ENCODE data around the gene HNRNPH2.

The HNRNPH2 gene

DNA sequence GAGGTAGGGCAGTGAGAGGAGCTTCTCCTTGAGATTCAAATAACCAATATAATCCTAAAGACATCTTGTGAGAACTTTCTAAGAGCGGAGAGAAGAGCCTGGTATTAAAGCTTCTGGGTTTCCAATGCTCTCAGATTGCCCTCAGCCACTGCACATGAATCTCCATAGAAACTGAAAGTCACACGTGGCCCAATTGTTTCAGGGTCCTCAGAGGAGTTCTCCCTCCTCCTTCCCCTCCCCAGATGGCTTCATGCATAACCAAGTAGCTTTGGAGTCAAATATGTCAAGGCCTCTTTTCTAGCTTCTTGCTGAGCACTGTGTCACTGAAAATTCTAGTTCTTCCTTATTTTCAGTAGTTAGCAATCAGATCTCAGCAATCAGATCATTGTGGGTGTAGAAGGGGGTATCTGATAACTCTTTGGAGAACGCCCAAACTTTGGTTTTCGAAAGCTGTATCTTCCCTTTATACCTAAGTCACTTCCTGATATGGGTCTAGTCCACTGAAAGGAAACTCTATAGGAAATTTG, 24.3 kb upstream of the HNRNPH2 start:
- Histone ChIP-seq H3K27ac (ENCODE audit: low read depth, low read length) (no peak overlapping the region), H3K9me3 (ENCODE audit: control insufficient read depth in 1 of 2, low read length in 2 of 2) (no peaks in the 10 kb centered on the region), H3K9ac (ENCODE audit: low read depth in 1 of 2, low read length in 2 of 2) (no peak overlapping the region), H3K4me1 (ENCODE audit: control insufficient read depth in 1 of 2, insufficient read depth in 2 of 2, low read length in 2 of 2) (no peaks in the 10 kb centered on the region), H3K4me3 (ENCODE audit: low read depth in 1 of 2, low read length in 2 of 2) (no peak overlapping the region), H3K36me3 (ENCODE audit: control insufficient read depth in 1 of 2, insufficient read depth in 2 of 2, low read length in 2 of 2) (no peaks in the 10 kb centered on the region), H3K27me3 (ENCODE audit: control insufficient read depth in 1 of 2, insufficient read depth in 2 of 2, low read length in 2 of 2) (no peaks in the 10 kb centered on the region)

DNA sequence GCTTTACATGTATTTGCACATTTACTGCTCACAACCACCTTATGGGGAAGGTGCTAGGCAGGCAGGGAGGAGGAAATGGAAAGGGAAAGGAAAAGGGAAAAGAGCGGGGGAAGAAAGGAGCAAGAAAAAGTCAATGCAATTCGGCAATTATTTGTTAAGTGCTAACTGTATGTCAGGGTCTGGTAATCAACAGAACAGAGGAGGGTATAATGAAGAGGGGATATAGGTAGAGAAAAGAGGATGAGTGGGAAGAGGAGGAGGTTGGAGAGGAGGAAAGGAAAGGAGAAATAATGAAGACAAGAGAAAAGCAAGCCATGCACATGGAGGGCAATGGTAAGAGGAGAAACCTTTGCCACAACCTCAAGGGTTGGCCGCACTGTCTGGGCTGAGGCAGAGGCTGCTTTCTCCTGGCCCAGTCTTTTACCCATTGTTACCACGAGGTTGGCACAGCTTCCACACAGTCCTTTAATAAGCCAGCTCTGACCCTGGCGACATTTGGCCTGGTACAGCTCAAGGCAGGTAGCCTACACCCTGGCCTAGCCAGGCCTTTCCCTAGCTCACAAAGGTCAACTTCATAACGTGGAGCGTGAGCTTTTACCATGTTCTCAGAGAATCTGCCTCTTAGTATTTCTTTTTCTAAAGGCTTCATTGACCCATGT, 22.9 kb upstream of the HNRNPH2 start:
- no peaks in the 10 kb centered on the region for H3K4me1 ChIP-seq (ENCODE audit: control insufficient read depth in 1 of 2, insufficient read depth in 2 of 2, low read length in 2 of 2)
- no peaks in the 10 kb centered on the region for H3K27me3 ChIP-seq (ENCODE audit: control insufficient read depth in 1 of 2, insufficient read depth in 2 of 2, low read length in 2 of 2)
- H3K36me3 ChIP-seq (ENCODE audit: control insufficient read depth in 1 of 2, insufficient read depth in 2 of 2, low read length in 2 of 2) = no peaks in the 10 kb centered on the region
- H3K9ac ChIP-seq (ENCODE audit: low read depth in 1 of 2, low read length in 2 of 2) = peak overlapping the region in 1 of 2 donors; percentile 43
- peak overlapping the region; percentile 43 to 60 for H3K4me3 ChIP-seq (ENCODE audit: low read depth in 1 of 2, low read length in 2 of 2)
- H3K9me3 ChIP-seq (ENCODE audit: control insufficient read depth in 1 of 2, low read length in 2 of 2) = no peaks in the 10 kb centered on the region
- H3K27ac ChIP-seq (ENCODE audit: low read depth, low read length) = no peak overlapping the region

DNA sequence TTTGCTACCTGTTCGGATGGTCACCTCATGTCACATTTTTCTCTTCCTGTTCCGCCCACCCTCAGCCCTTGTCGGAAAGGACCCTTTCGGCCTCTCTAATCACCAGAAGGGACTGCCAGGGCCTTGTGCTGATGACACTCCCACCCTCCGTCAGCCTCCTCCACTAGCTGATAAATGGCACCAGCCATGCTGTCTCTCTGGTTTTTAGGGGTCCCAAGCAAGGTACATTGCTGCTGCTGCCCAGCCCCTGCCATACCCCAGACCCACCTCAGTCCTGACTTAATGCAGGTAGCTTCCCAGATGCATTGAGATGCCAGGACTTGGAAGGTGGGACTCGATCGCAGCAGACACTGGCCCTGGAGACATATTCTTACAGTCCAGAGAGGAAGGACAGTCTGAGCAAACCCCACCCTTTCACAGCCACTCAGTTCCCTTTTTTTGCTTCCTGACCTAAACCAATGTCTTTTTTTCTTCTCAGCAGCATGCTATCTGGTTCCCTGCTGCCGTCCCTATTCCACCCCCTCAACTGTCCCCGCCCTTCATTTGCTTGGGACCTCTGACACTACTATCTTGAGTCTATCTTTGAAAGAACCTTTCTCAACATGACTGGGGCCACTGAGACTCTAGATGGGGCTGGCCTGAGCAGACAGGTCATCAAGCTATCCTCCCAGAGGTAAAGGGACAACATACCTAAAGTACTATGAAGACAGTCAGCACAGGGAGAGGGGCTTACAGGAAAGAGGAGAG, 22.1 kb upstream of the HNRNPH2 start, which contains the start of gene BTK:
Gene BTK (minus strand): TSS at position 397 of the 747 bp plus-strand sequence. CDS start 10,907 bp downstream, outside the sequence.
- H3K36me3 ChIP-seq (ENCODE audit: control insufficient read depth in 1 of 2, insufficient read depth in 2 of 2, low read length in 2 of 2) = no peaks in the 10 kb centered on the region
- peak within 1 kb of the TSS in 1 of 2 donors; percentile 43 for H3K9ac ChIP-seq (ENCODE audit: low read depth in 1 of 2, low read length in 2 of 2)
- H3K9me3 ChIP-seq (ENCODE audit: control insufficient read depth in 1 of 2, low read length in 2 of 2) = no peaks in the 10 kb centered on the region
- no peaks in the 10 kb centered on the region for H3K4me1 ChIP-seq (ENCODE audit: control insufficient read depth in 1 of 2, insufficient read depth in 2 of 2, low read length in 2 of 2)
- no peak within 1 kb of the TSS for H3K27ac ChIP-seq (ENCODE audit: low read depth, low read length)
- no peaks in the 10 kb centered on the region for H3K27me3 ChIP-seq (ENCODE audit: control insufficient read depth in 1 of 2, insufficient read depth in 2 of 2, low read length in 2 of 2)
- H3K4me3 ChIP-seq (ENCODE audit: low read depth in 1 of 2, low read length in 2 of 2) = peak within 1 kb of the TSS; percentile 43 to 60

DNA sequence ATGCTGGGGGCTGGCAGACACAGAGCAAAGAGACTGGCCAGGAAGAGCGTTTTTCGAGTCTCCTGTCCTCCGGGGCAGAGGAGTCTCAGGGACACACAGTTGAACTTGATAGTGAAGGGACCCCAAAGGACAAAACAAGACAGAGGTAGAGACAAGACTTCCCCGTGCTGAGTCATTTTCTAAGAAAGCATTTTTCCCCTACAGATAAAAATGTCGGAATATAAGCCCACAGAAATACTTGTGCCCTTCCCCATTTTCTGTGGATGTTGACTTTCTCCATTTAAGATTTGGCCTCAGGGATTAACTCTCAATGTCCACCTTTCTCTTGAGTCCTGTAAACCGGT, 21.5 kb upstream of the HNRNPH2 start:
- H3K9me3 ChIP-seq (ENCODE audit: control insufficient read depth in 1 of 2, low read length in 2 of 2) = no peaks in the 10 kb centered on the region
- H3K27ac ChIP-seq (ENCODE audit: low read depth, low read length) = no peak overlapping the region
- H3K4me3 ChIP-seq (ENCODE audit: low read depth in 1 of 2, low read length in 2 of 2) = no peak overlapping the region
- H3K36me3 ChIP-seq (ENCODE audit: control insufficient read depth in 1 of 2, insufficient read depth in 2 of 2, low read length in 2 of 2) = no peaks in the 10 kb centered on the region
- H3K4me1 ChIP-seq (ENCODE audit: control insufficient read depth in 1 of 2, insufficient read depth in 2 of 2, low read length in 2 of 2) = no peaks in the 10 kb centered on the region
- H3K9ac ChIP-seq (ENCODE audit: low read depth in 1 of 2, low read length in 2 of 2) = no peak overlapping the region
- no peaks in the 10 kb centered on the region for H3K27me3 ChIP-seq (ENCODE audit: control insufficient read depth in 1 of 2, insufficient read depth in 2 of 2, low read length in 2 of 2)

DNA sequence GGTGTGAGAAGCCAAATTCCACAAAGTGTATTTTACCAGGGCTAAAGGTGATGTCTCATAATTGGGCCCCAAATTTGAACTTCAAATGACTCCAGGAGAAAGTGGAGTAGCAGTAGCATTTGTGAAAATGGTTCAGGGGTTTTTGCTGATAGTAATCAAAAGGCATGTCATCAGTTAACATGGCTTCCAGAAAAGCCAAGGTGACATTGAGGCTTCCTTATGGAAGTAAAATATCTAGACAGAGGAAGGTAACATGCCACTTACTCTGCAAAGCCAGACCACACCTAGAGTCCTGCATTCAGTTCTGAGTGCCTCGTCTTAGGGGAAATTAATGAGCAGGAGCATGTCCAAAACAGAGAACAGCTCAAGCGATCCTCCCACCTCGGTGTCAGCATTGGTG, 19.4 kb upstream of the HNRNPH2 start:
- H3K9ac ChIP-seq (ENCODE audit: low read depth in 1 of 2, low read length in 2 of 2) = no peak overlapping the region
- no peaks in the 10 kb centered on the region for H3K27me3 ChIP-seq (ENCODE audit: control insufficient read depth in 1 of 2, insufficient read depth in 2 of 2, low read length in 2 of 2)
- H3K4me3 ChIP-seq (ENCODE audit: low read depth in 1 of 2, low read length in 2 of 2) = no peak overlapping the region
- no peaks in the 10 kb centered on the region for H3K9me3 ChIP-seq (ENCODE audit: control insufficient read depth in 1 of 2, low read length in 2 of 2)
- peaks cover 0 to 2% of the 10 kb centered on the region in 2 donors for H3K36me3 ChIP-seq (ENCODE audit: control insufficient read depth in 1 of 2, insufficient read depth in 2 of 2, low read length in 2 of 2)
- H3K27ac ChIP-seq (ENCODE audit: low read depth, low read length) = no peak overlapping the region
- H3K4me1 ChIP-seq (ENCODE audit: control insufficient read depth in 1 of 2, insufficient read depth in 2 of 2, low read length in 2 of 2) = peaks cover 0 to 10% of the 10 kb centered on the region in 2 donors

DNA sequence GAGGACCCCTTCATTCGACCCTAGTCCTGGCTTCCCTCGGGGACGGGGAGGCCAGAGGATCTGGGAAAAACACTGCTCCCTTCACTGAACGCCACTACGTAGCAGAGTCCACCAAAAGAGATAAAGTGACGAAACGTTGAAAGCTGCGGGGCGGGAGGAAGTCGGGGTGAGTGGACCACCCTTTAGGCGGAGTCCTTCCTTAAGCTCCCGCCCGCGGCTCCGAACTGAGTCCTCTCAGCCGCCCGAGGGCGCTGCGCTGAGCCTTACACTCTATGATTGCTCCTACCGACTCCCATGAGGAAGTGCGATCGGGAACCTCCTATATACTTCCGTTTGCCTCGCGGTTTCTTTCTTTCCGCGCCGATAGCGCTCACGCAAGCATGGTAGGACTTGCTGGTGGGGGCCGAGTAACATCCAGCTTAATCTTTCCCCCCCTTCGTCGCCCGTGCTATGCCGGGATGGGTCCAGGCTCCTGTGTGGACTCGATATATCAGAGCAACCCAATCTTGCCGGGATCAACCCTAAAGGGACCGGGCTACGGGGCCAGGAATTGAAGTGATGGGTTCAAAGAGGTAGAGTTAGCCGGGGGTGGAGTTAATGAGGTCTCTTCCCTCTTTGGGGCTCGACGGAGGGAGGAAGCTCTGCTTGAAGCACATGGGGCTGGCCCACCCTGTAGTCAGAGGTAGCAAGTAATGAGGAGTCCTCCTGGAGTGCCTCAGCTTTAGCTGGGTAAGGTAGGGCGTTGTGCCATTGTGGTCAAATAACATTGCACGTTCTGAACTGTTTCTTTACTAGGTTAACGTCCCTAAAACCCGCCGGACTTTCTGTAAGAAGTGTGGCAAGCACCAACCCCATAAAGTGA, 17.1 kb upstream of the HNRNPH2 start, which contains the start of gene RPL36A:
Gene RPL36A (plus strand): TSS at position 348 of the 862 bp plus-strand sequence. CDS start 33 bp downstream, at position 381.
- Histone ChIP-seq H3K36me3 (ENCODE audit: control insufficient read depth in 1 of 2, insufficient read depth in 2 of 2, low read length in 2 of 2) (peaks cover 0 to 7% of the 10 kb centered on the region in 2 donors), H3K27ac (ENCODE audit: low read depth, low read length) (no peak within 1 kb of the TSS), H3K27me3 (ENCODE audit: control insufficient read depth in 1 of 2, insufficient read depth in 2 of 2, low read length in 2 of 2) (no peaks in the 10 kb centered on the region), H3K4me1 (ENCODE audit: control insufficient read depth in 1 of 2, insufficient read depth in 2 of 2, low read length in 2 of 2) (peaks cover 0 to 11% of the 10 kb centered on the region in 2 donors), H3K9me3 (ENCODE audit: control insufficient read depth in 1 of 2, low read length in 2 of 2) (no peaks in the 10 kb centered on the region), H3K4me3 (ENCODE audit: low read depth in 1 of 2, low read length in 2 of 2) (peak within 1 kb of the TSS; percentile 70 to 74), H3K9ac (ENCODE audit: low read depth in 1 of 2, low read length in 2 of 2) (peak within 1 kb of the TSS; percentile 76)

DNA sequence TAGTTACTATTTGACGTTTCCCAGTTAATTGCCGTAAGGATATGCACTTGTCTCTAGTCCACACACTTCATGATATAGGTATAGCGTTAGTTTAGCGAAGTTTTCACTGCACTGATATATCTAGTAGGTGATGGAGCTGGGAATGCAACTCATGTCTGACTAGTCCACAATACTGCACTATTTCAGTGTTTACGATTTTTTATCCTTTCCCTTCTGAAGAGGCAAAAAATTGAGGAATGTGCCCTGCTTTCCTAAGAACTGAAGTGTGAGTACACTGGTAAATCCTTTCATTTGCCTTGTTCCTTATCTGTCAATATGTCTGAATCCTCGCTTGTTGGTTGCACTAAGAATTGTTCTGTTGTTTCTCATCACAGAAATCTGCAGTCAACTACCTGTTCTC, 16.2 kb upstream of the HNRNPH2 start:
- Histone ChIP-seq H3K9ac (ENCODE audit: low read depth in 1 of 2, low read length in 2 of 2) (peak overlapping the region; percentile 76), H3K4me1 (ENCODE audit: control insufficient read depth in 1 of 2, insufficient read depth in 2 of 2, low read length in 2 of 2) (peaks cover 0 to 11% of the 10 kb centered on the region in 2 donors), H3K4me3 (ENCODE audit: low read depth in 1 of 2, low read length in 2 of 2) (peak overlapping the region; percentile 70 to 74), H3K27ac (ENCODE audit: low read depth, low read length) (no peak overlapping the region), H3K9me3 (ENCODE audit: control insufficient read depth in 1 of 2, low read length in 2 of 2) (no peaks in the 10 kb centered on the region), H3K36me3 (ENCODE audit: control insufficient read depth in 1 of 2, insufficient read depth in 2 of 2, low read length in 2 of 2) (peaks cover 0 to 8% of the 10 kb centered on the region in 2 donors), H3K27me3 (ENCODE audit: control insufficient read depth in 1 of 2, insufficient read depth in 2 of 2, low read length in 2 of 2) (no peaks in the 10 kb centered on the region)

DNA sequence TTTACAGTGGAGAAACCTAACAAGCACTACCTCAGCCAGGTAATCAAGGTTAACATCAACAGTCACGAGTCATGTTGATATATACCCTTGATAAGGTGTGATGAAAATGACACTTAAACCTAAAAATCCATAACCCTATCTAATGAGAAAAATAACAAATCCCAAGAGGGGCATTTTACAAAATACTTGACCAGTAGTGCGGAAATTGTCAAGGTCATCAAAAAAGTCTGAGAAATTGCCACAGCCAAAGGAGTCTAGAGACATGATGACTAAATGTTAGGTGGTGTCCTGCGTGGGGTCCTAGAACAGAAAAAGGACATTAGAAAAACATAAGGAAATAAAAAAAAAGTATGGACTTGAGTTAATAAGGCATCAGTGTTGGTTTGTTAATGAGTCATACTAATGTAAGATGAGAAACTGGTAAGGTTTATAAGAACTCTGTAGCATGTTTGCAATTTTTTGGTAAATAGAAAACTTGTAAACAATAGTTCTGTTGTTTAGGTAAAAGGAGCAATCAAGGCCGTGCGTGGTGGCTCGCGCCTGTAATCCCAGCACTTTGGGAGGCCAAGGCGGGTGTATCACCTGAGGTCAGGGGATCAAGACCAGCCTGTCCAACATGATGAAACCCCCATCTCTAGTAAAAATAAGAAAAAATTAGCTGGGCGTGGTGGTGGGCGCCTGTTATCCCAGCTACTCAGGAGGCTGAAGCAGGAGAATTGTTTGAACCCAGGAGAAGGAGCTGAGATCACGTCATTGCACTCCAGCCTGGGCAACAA, 14.3 kb upstream of the HNRNPH2 start:
- H3K27me3 ChIP-seq (ENCODE audit: control insufficient read depth in 1 of 2, insufficient read depth in 2 of 2, low read length in 2 of 2) = no peaks in the 10 kb centered on the region
- peaks cover 0 to 11% of the 10 kb centered on the region in 2 donors for H3K4me1 ChIP-seq (ENCODE audit: control insufficient read depth in 1 of 2, insufficient read depth in 2 of 2, low read length in 2 of 2)
- no peak overlapping the region for H3K9ac ChIP-seq (ENCODE audit: low read depth in 1 of 2, low read length in 2 of 2)
- peaks cover 0 to 8% of the 10 kb centered on the region in 2 donors for H3K36me3 ChIP-seq (ENCODE audit: control insufficient read depth in 1 of 2, insufficient read depth in 2 of 2, low read length in 2 of 2)
- no peak overlapping the region for H3K27ac ChIP-seq (ENCODE audit: low read depth, low read length)
- no peak overlapping the region for H3K4me3 ChIP-seq (ENCODE audit: low read depth in 1 of 2, low read length in 2 of 2)
- no peaks in the 10 kb centered on the region for H3K9me3 ChIP-seq (ENCODE audit: control insufficient read depth in 1 of 2, low read length in 2 of 2)

DNA sequence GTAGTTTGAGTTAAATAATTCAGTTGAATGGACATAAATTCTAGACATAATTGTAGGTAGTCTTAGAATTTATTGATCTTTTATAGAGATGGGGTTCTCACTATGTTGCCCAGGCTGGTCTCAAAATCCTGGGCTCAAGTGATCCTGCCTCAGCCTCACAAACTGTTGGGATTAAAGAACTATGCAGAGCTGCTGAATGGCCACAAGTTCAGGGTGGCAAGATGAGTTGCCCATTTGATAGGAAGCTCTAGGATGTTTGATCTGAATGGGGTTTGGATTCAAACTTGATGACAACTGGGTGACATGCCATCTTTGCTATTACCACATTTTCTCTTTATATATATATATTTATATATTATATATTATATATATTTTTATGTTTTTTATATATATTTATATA, 13.7 kb upstream of the HNRNPH2 start:
- Histone ChIP-seq H3K4me3 (ENCODE audit: low read depth in 1 of 2, low read length in 2 of 2) (no peak overlapping the region), H3K9ac (ENCODE audit: low read depth in 1 of 2, low read length in 2 of 2) (no peak overlapping the region), H3K27ac (ENCODE audit: low read depth, low read length) (no peak overlapping the region), H3K4me1 (ENCODE audit: control insufficient read depth in 1 of 2, insufficient read depth in 2 of 2, low read length in 2 of 2) (peaks cover 0 to 11% of the 10 kb centered on the region in 2 donors), H3K36me3 (ENCODE audit: control insufficient read depth in 1 of 2, insufficient read depth in 2 of 2, low read length in 2 of 2) (peaks cover 0 to 8% of the 10 kb centered on the region in 2 donors), H3K27me3 (ENCODE audit: control insufficient read depth in 1 of 2, insufficient read depth in 2 of 2, low read length in 2 of 2) (no peaks in the 10 kb centered on the region), H3K9me3 (ENCODE audit: control insufficient read depth in 1 of 2, low read length in 2 of 2) (no peaks in the 10 kb centered on the region)

Measured in duodenal mucosa (tissue), 2 donors.